HepG2 (cell line): Measurements from ENCODE around the gene LAMC3. TPM values are rescaled to one million over a fixed set of nuclear protein-coding genes. Genes with fewer than 3 reads are reported as not detected.

Source experiments
- ATAC-seq: fragments of 200-7000 bp; cut with Tn5 transposase; 3 replicates; pipeline ENCODE4 v1.9.1; 2020; ENCODE audit warnings: mild to moderate bottlenecking, moderate library complexity
- BruUV-seq: library from RNA; stranded (reverse); fragments of 400-500 nt; replicated peaks from 2 replicates; lab custom pipeline; 2021; lab: Mats Ljungman, UMichigan
- CTCF ChIA-PET: fragments of 300-600 bp; formaldehyde crosslinking; extraction: SDS; loops from one replicate; lab custom pipeline; 2021; ENCODE audit warnings: low total read pairs, inconsistent platforms, low intra/inter-chr PET ratio; lab: Yijun Ruan, JAX
- POLR2A ChIA-PET: fragments of 350-600 bp; sonication (Branson Sonifier 250); formaldehyde crosslinking; loops from one replicate; lab custom pipeline; 2020; ENCODE audit warnings: antibody characterized with exemption, inconsistent platforms; lab: Yijun Ruan, JAX
- DNase-seq: peaks from one replicate; pipeline ENCODE4 v3.0.0-alpha.2; 2015; ENCODE audit warnings: low spot score
- FAIRE-seq: peaks from 3 replicates; lab custom pipeline; 2011; peaks lifted over from hg19 to GRCh38; lab: Jason Lieb, UNC
- H2AFZ ChIP-seq: one replicate; pipeline ENCODE4 v1.6.1; 2011; ENCODE audit warnings: low read length, inconsistent platforms
- H3K27ac ChIP-seq: fragments of 300-600 bp; 3 replicates; pipeline ENCODE4 v1.8.0; 2011; ENCODE audit warnings: mixed run types, mild to moderate bottlenecking, mixed read lengths, low read length, inconsistent platforms; ENCODE audit not compliant: insufficient read depth; ENCODE audit errors: extremely low read length
- H3K27me3 ChIP-seq, 2 experiments: fragments of 200-600 bp in 1 of 2; 2 replicates in 1 of 2; 3 replicates in 1 of 2; pipeline versions ENCODE4 v1.6.0 to v1.8.0; 2011; ENCODE audit warnings: low read length in 2 of 2, mild to moderate bottlenecking in 2 of 2, moderate library complexity in 2 of 2, inconsistent platforms in 1 of 2; ENCODE audit not compliant: insufficient read depth in 2 of 2, control insufficient read depth in 1 of 2
- H3K36me3 ChIP-seq, 2 experiments: fragments of 200-600 bp in 1 of 2; replicated peaks in 1 of 2; 2 replicates in 1 of 2; 3 replicates in 1 of 2; pipeline versions ENCODE4 v1.5.1 to v1.8.0; 2011; ENCODE audit warnings: low read length in 2 of 2, inconsistent platforms in 1 of 2; ENCODE audit not compliant: insufficient read depth in 2 of 2, control insufficient read depth in 1 of 2
- H3K4me1 ChIP-seq: 2 replicates; pipeline ENCODE4 v1.5.1; 2012; ENCODE audit warnings: low read length, inconsistent platforms; ENCODE audit not compliant: insufficient read depth
- H3K4me2 ChIP-seq: 2 replicates; pipeline ENCODE4 v1.6.0; 2011; ENCODE audit warnings: low read depth, low read length, inconsistent platforms
- H3K4me3 ChIP-seq, 3 experiments: fragments of 200-600 bp in 1 of 3; sonication (generic), shearing (Covaris generic) in 1 of 3; replicated peaks in 1 of 3; 2 replicates each; pipeline ENCODE4 v1.5.1; 2011 to 2016; ENCODE audit warnings: low read length in 3 of 3, inconsistent platforms in 2 of 3, low read depth in 2 of 3, mild to moderate bottlenecking in 2 of 3, control low read depth in 1 of 3, mixed read lengths in 1 of 3; ENCODE audit not compliant: insufficient read depth in 1 of 3
- H3K79me2 ChIP-seq: one replicate; pipeline ENCODE4 v1.6.1; 2011; ENCODE audit warnings: low read length, inconsistent platforms; ENCODE audit not compliant: insufficient read depth
- H3K9ac ChIP-seq: 2 replicates; pipeline ENCODE4 v1.6.0; 2011; ENCODE audit warnings: mild to moderate bottlenecking, low read depth, low read length, inconsistent platforms; ENCODE audit not compliant: insufficient read depth
- H3K9me3 ChIP-seq: 2 replicates; pipeline ENCODE4 v1.5.1; 2012; ENCODE audit warnings: mild to moderate bottlenecking, low read length
- H4K20me1 ChIP-seq: 2 replicates; pipeline ENCODE4 v1.6.0; 2011; ENCODE audit warnings: inconsistent platforms, mild to moderate bottlenecking, low read length, moderate library complexity; ENCODE audit not compliant: insufficient read depth
- AGO1 ChIP-seq: fragments of 200-400 bp; formaldehyde crosslinking; IDR thresholded peaks from 2 replicates; pipeline ENCODE4 v1.6.1; 2017; ENCODE audit warnings: mild to moderate bottlenecking, low read depth, low read length, moderate library complexity; ENCODE audit not compliant: poor library complexity, severe bottlenecking
- EP300 ChIP-seq, 3 experiments: sonication (generic) in 1 of 3; formaldehyde crosslinking in 1 of 3; IDR thresholded peaks; 2 replicates each; pipeline versions ENCODE4 v1.5.1 to v1.6.1; 2011 to 2020; ENCODE audit warnings: low read depth in 2 of 3, low read length in 2 of 3, borderline replicate concordance in 1 of 3, improper control_type of control experiment in 1 of 3, mild to moderate bottlenecking in 1 of 3, missing genetic modification reagents in 1 of 3, moderate library complexity in 1 of 3
- IRF9 ChIP-seq: sonication (generic); formaldehyde crosslinking; IDR thresholded peaks from 2 replicates; pipeline ENCODE4 v1.8.0; 2022; ENCODE audit warnings: missing genetic modification reagents, mild to moderate bottlenecking, borderline replicate concordance
- KLF16 ChIP-seq, 2 experiments: sonication (generic) in 1 of 2; formaldehyde crosslinking in 1 of 2; IDR thresholded peaks; 2 replicates each; pipeline versions ENCODE4 v1.6.1 to v1.8.0; 2016 to 2023; ENCODE audit warnings: missing genetic modification reagents in 2 of 2, missing compliant biosample characterization in 1 of 2
- MLX ChIP-seq: IDR thresholded peaks from 2 replicates; pipeline ENCODE4 v1.6.1; 2016
- NPAS2 ChIP-seq: sonication (generic); formaldehyde crosslinking; IDR thresholded peaks from 2 replicates; pipeline ENCODE4 v1.8.0; 2022; ENCODE audit warnings: mild to moderate bottlenecking, missing genetic modification reagents, borderline replicate concordance
- PITX1 ChIP-seq: sonication (generic); formaldehyde crosslinking; IDR thresholded peaks from 2 replicates; pipeline ENCODE4 v1.5.1; 2020; ENCODE audit warnings: mild to moderate bottlenecking, missing genetic modification reagents
- PTBP1 ChIP-seq: fragments of 200-400 bp; formaldehyde crosslinking; IDR thresholded peaks from 2 replicates; pipeline ENCODE4 v1.6.1; 2018; ENCODE audit warnings: low read length, low read depth; ENCODE audit not compliant: poor library complexity, severe bottlenecking
- ZNF17 ChIP-seq: sonication (generic); formaldehyde crosslinking; IDR thresholded peaks from 2 replicates; pipeline ENCODE4 v1.5.0; 2020; ENCODE audit warnings: mild to moderate bottlenecking, missing genetic modification reagents
- ZNF296 ChIP-seq: sonication (generic); formaldehyde crosslinking; conservative IDR thresholded peaks from 2 replicates; pipeline ENCODE4 v1.5.0; 2020; ENCODE audit warnings: mild to moderate bottlenecking, missing genetic modification reagents
- ZNF543 ChIP-seq: sonication (generic); formaldehyde crosslinking; IDR thresholded peaks from 2 replicates; pipeline ENCODE4 v1.4.0; 2020; ENCODE audit warnings: mild to moderate bottlenecking, missing genetic modification reagents
- ZNF660 ChIP-seq: sonication (generic); formaldehyde crosslinking; IDR thresholded peaks from 2 replicates; pipeline ENCODE4 v1.5.1; 2020; ENCODE audit warnings: mild to moderate bottlenecking, low read depth, missing genetic modification reagents, borderline replicate concordance
- ZNF670 ChIP-seq: sonication (generic); formaldehyde crosslinking; IDR thresholded peaks from 2 replicates; pipeline ENCODE4 v1.8.0; 2022; ENCODE audit warnings: mild to moderate bottlenecking, missing genetic modification reagents, borderline replicate concordance
- ZNF781 ChIP-seq: sonication (generic); formaldehyde crosslinking; IDR thresholded peaks from 2 replicates; pipeline ENCODE4 v1.5.1; 2020; ENCODE audit warnings: borderline replicate concordance, mild to moderate bottlenecking, missing genetic modification reagents; ENCODE audit errors: not compliant biosample characterization
- WGBS: methylation state at CpG from one replicate; pipeline ENCODE4 v1.1.6; 2017; ENCODE audit warnings: low lambda C conversion rate; 5-methylcytosine and 5-hydroxymethylcytosine counted together
- in situ Hi-C: cut with HindIII; loops from 2 replicates; pipeline ENCODE4 v1.10.0; 2017; ENCODE audit warnings: low pct_unique_long_range_greater_than_20kb; ENCODE audit not compliant: extremely low pct_ligation_motif_present
- intact Hi-C: fragments of 100-400 bp; cut with micrococcal nuclease; formaldehyde crosslinking; loops from one replicate; pipeline ENCODE4 v1.10.0; 2022; ENCODE audit not compliant: unreplicated experiment
- polyA plus RNA-seq, 8 experiments: library from polyadenylated mRNA; depleted of rRNA in 3 of 8; stranded (reverse) in 7 of 8; unstranded in 1 of 8; fragments of >200 nt; fragmentation: Illumina TruSeq in 4 of 8; extraction: Trizol in 4 of 8; gene quantifications; 2 replicates each; pipeline versions ENCODE4 v1.2.1 to v1.2.3, GENCODE V29; 2011 to 2016; ENCODE audit warnings: low read depth in 4 of 8, missing spikeins in 1 of 8, mixed read lengths in 1 of 8; ENCODE audit not compliant: insufficient read depth in 1 of 8
- total RNA-seq, 5 experiments: library from RNA; depleted of rRNA; stranded (reverse); fragments of >200 nt; fragmentation: Illumina TruSeq; extraction: Trizol; gene quantifications; 2 replicates each; pipeline ENCODE4 v1.2.3, GENCODE V29; 2016; ENCODE audit warnings: low read depth in 1 of 5
- TF ChIP-seq, protein P1 (sequence below): sonication (generic); formaldehyde crosslinking; IDR thresholded peaks from 2 replicates; pipeline ENCODE4 v1.4.0; 2020; ENCODE audit warnings: missing genetic modification reagents, borderline replicate concordance

Gene LAMC3
- total and polyA plus RNA-seq, 2 of the 13 experiments (the other 11 are each of a cell fraction or from before 2014, with no cell fraction given): 0.07 to 0.57 TPM

DNA sequence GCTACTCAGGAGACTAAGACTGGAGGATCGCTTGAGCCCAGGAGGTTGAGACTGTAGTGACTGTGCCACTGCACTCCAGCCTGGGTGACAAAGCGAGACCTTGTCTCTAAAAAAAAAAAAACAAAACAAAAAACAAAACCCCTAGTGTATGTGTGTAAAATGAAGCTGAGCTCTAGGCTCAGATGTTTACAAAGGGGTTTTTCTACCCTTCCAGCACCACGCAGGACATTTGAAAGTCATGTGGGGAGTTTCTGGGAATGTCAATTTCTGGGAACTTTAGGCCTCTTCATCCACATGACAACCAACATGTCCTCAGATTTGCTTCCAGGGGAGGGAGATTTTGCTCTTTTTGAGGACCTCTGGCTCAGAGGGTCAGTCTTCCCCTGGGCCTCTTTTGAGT lies 44.9 kb downstream of the LAMC3 start:
- Histone ChIP-seq H3K79me2 (no peaks in the 10 kb centered on the region), H3K4me2 (no peak overlapping the region), H2AFZ (no peak overlapping the region), H3K27ac (no peak overlapping the region), H4K20me1 (no peaks in the 10 kb centered on the region), H3K27me3 (peaks cover 3 to 50% of the 10 kb centered on the region in 2 experiments; a peak in 2 of 5 replicates), H3K9me3 (no peaks in the 10 kb centered on the region), H3K4me3 (no peak overlapping the region), H3K9ac (no peak overlapping the region), H3K36me3 (no peaks in the 10 kb centered on the region), H3K4me1 (peaks cover 5% of the 10 kb centered on the region; the same call in 1 of the 2 replicates)
- no peak for DNase-seq
- in situ Hi-C loops: loop anchor here (10.0 kb wide), 1 partner anchor 281 kb away; no protein-coding TSS in a partner anchor
- 42% methylated on average over 3 of the region's 3 CpGs for WGBS
- intact Hi-C loops: no loop called here
- no TSS peak for BruUV-seq
- FAIRE-seq: no peak
- CTCF ChIA-PET: no interaction called here
- TF ChIP-seq MLX (CRISPR knock-in tag) (no peak), PTBP1 (no peak), IRF9 (CRISPR knock-in tag) (no peak), ZNF660 (CRISPR knock-in tag) (no peak), AGO1 (no peak), KLF16 (CRISPR knock-in tag; IDR thresholded peaks at IDR 0.05) (no peak), ZNF670 (CRISPR knock-in tag) (no peak), ZNF543 (CRISPR knock-in tag) (no peak), ZNF781 (CRISPR knock-in tag) (no peak), NPAS2 (CRISPR knock-in tag) (no peak), EP300 (IDR thresholded peaks at IDR 0.05; ENCODE audit: low read depth in 2 of 2, low read length in 2 of 2) (no peak), EP300 (CRISPR knock-in tag; IDR thresholded peaks at IDR 0.05; ENCODE audit: borderline replicate concordance) (no peak), ZNF17 (CRISPR knock-in tag) (no peak), PITX1 (CRISPR knock-in tag) (no peak), ZNF296 (no peak)
- TF ChIP-seq, protein P1, sequence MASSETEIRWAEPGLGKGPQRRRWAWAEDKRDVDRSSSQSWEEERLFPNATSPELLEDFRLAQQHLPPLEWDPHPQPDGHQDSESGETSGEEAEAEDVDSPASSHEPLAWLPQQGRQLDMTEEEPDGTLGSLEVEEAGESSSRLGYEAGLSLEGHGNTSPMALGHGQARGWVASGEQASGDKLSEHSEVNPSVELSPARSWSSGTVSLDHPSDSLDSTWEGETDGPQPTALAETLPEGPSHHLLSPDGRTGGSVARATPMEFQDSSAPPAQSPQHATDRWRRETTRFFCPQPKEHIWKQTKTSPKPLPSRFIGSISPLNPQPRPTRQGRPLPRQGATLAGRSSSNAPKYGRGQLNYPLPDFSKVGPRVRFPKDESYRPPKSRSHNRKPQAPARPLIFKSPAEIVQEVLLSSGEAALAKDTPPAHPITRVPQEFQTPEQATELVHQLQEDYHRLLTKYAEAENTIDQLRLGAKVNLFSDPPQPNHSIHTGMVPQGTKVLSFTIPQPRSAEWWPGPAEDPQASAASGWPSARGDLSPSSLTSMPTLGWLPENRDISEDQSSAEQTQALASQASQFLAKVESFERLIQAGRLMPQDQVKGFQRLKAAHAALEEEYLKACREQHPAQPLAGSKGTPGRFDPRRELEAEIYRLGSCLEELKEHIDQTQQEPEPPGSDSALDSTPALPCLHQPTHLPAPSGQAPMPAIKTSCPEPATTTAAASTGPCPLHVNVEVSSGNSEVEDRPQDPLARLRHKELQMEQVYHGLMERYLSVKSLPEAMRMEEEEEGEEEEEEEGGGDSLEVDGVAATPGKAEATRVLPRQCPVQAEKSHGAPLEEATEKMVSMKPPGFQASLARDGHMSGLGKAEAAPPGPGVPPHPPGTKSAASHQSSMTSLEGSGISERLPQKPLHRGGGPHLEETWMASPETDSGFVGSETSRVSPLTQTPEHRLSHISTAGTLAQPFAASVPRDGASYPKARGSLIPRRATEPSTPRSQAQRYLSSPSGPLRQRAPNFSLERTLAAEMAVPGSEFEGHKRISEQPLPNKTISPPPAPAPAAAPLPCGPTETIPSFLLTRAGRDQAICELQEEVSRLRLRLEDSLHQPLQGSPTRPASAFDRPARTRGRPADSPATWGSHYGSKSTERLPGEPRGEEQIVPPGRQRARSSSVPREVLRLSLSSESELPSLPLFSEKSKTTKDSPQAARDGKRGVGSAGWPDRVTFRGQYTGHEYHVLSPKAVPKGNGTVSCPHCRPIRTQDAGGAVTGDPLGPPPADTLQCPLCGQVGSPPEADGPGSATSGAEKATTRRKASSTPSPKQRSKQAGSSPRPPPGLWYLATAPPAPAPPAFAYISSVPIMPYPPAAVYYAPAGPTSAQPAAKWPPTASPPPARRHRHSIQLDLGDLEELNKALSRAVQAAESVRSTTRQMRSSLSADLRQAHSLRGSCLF (CRISPR knock-in tag): no peak
- no peak for ATAC-seq
- POLR2A ChIA-PET: no interaction called here
